Parathyroid adenoma (tissue), 2 donors: ENCODE results near the gene APOBEC3B.

Experiments
- H2AFZ ChIP-seq: fragments of 300-600 bp; sonication (generic); one replicate; pipeline ENCODE4 v1.7.0; 2017; ENCODE audit warnings: antibody characterized with exemption, mild to moderate bottlenecking
- H3K27ac ChIP-seq: fragments of 300-600 bp; sonication (generic); one replicate; pipeline ENCODE4 v1.7.0; 2017
- H3K27me3 ChIP-seq: fragments of 300-600 bp; sonication (generic); one replicate; pipeline ENCODE4 v1.7.0; 2017; ENCODE audit warnings: low read length; ENCODE audit not compliant: control insufficient read depth, insufficient read depth
- H3K36me3 ChIP-seq: fragments of 300-600 bp; sonication (generic); one replicate; pipeline ENCODE4 v1.7.0; 2017; ENCODE audit warnings: low read length; ENCODE audit not compliant: control insufficient read depth, insufficient read depth
- H3K4me1 ChIP-seq: fragments of 300-600 bp; sonication (generic); one replicate; pipeline ENCODE4 v1.7.0; 2017; ENCODE audit warnings: control low read depth
- H3K4me2 ChIP-seq: fragments of 300-600 bp; sonication (generic); one replicate; pipeline ENCODE4 v1.7.0; 2017; ENCODE audit warnings: low read length
- H3K4me3 ChIP-seq: fragments of 300-600 bp; sonication (generic); one replicate; pipeline ENCODE4 v1.7.0; 2017; ENCODE audit warnings: low read depth, low read length
- H3K79me2 ChIP-seq: fragments of 300-600 bp; sonication (generic); one replicate; pipeline ENCODE4 v1.7.0; 2017; ENCODE audit warnings: control low read depth
- H3K9ac ChIP-seq: fragments of 300-600 bp; sonication (generic); one replicate; pipeline ENCODE4 v1.7.0; 2017; ENCODE audit warnings: mild to moderate bottlenecking
- H3K9me3 ChIP-seq: fragments of 300-600 bp; sonication (generic); one replicate; pipeline ENCODE4 v1.7.0; 2017; ENCODE audit warnings: low read length; ENCODE audit not compliant: control insufficient read depth
- TF ChIP-seq, protein P1 (sequence below): fragments of 300-600 bp; sonication (generic); IDR thresholded peaks from one replicate; pipeline ENCODE4 v1.7.0; 2017; ENCODE audit warnings: antibody characterized with exemption, mild to moderate bottlenecking
- donor health status: primary hyperparathyroidism.

The APOBEC3B gene

DNA sequence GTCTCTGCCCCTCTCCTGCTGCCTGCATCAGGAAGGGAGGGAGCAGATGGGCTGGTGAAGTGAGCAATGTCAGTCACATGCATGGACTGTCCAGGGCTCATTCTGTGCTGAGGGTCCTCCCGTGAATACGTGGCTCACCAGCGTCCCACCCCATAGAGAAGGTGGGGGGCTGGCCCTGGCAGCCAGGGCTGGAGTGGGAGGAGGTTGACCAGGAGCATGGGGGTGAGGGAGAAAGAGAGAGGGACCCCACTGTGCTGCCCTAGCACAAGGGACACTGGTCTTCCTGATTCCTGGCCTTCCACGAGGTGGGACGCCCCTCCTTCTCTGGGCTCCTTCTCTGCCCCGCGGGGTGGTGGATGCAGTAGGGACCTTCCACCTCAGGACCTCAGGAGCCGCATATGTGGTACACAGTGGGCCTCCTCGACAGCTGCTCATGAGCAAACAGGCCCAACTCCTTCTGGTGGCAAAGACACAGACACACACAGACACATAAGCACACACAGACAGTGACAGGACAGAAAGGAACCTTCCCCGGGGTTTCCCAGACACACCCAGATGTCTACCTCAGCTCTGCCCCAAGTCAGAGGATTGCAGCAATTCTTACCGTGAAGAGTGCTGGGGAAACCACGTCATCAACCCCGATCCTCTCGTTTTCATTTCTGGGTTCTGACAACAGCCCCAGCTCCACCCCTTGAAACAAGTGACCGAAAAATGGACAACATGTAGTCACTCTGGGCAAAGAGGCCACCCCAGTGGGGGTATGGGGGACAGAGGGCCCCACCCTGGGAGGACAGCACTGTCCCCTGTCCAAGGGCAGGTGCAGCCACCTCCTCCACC lies 28.4 kb upstream of the APOBEC3B start:
- Histone ChIP-seq H3K4me3 (no peak overlapping the region), H2AFZ (no peak overlapping the region), H3K79me2 (no peaks in the 10 kb centered on the region), H3K9me3 (no peaks in the 10 kb centered on the region), H3K27ac (no peak overlapping the region), H3K4me2 (no peak overlapping the region), H3K36me3 (no peaks in the 10 kb centered on the region), H3K27me3 (no peaks in the 10 kb centered on the region), H3K4me1 (no peaks in the 10 kb centered on the region), H3K9ac (no peak overlapping the region)
- TF ChIP-seq, protein P1, sequence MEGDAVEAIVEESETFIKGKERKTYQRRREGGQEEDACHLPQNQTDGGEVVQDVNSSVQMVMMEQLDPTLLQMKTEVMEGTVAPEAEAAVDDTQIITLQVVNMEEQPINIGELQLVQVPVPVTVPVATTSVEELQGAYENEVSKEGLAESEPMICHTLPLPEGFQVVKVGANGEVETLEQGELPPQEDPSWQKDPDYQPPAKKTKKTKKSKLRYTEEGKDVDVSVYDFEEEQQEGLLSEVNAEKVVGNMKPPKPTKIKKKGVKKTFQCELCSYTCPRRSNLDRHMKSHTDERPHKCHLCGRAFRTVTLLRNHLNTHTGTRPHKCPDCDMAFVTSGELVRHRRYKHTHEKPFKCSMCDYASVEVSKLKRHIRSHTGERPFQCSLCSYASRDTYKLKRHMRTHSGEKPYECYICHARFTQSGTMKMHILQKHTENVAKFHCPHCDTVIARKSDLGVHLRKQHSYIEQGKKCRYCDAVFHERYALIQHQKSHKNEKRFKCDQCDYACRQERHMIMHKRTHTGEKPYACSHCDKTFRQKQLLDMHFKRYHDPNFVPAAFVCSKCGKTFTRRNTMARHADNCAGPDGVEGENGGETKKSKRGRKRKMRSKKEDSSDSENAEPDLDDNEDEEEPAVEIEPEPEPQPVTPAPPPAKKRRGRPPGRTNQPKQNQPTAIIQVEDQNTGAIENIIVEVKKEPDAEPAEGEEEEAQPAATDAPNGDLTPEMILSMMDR, result no peak

DNA sequence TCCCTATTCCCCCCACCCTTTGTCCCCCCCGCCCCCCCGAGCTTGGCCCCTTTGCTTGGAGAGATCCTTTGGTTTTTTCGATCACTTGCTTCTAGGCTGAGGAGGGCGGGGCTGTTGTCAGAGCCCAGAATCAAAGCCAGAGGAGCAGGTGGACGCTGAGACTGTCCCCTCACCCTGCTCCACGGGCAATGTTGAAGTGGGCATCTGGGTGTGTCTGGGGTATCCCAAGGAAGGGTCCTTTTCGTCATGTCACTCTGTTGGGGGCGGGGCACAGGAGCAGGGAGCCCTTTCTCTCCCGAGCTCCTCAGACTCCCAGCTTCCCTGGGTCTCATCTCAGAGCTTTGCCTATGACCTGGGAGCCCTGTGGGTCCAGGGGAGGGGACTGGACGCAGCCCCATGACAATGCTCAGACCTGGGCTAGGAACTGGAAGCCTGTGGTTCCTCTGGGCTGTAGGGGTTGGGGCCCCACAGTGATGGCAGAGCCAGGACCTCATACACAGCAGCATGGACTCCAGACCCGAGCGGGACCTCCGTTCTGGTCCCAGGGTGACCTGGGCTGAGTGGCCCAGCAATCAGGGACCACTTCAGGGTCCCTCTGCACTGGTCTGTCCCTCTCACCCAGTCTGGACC lies 27.6 kb upstream of the APOBEC3B start:
- no peaks in the 10 kb centered on the region for H3K79me2 ChIP-seq
- H3K9me3 ChIP-seq, result no peaks in the 10 kb centered on the region
- no peaks in the 10 kb centered on the region for H3K27me3 ChIP-seq
- H3K4me1 ChIP-seq, result no peaks in the 10 kb centered on the region
- H2AFZ ChIP-seq, result no peak overlapping the region
- H3K4me2 ChIP-seq, result no peak overlapping the region
- no peak overlapping the region for H3K4me3 ChIP-seq
- no peaks in the 10 kb centered on the region for H3K36me3 ChIP-seq
- TF ChIP-seq, protein P1, result no peak
- no peak overlapping the region for H3K27ac ChIP-seq
- H3K9ac ChIP-seq, result no peak overlapping the region

DNA sequence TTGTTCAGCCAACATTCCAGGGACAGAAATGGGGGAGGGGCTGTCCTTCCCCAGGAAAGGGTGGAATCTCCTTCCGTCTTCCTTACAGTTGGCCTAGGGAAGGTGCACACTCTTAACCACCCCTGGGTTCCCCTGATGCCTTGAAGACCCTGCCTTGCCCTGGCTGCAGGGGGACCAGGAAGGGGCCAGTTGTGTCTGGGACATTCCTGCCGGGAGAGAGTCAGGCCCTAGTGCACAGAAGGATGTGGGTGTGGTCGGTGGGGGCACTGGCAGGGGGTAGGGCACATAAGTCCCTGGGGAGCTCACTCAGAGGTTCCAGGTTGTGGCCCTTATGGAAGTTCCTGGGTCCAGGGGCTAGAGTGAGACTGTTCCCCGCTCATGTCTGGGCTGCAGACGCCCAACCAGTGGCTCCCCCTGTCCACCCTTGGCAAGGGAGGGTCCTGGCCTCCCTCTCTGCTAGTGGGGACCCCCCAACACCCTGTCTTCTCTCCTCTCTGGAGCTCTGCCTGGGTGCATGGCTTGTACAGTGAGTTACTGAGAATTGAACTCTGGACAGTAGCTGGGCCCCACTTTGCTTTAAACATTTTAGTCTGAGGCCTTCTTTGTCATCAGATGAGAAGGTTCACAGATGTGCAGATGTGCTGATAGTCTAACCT lies 26.8 kb upstream of the APOBEC3B start:
- H3K27ac ChIP-seq, result no peak overlapping the region
- H3K36me3 ChIP-seq, result no peaks in the 10 kb centered on the region
- H2AFZ ChIP-seq, result no peak overlapping the region
- H3K4me3 ChIP-seq, result no peak overlapping the region
- no peak overlapping the region for H3K9ac ChIP-seq
- H3K27me3 ChIP-seq, result no peaks in the 10 kb centered on the region
- H3K4me1 ChIP-seq, result no peaks in the 10 kb centered on the region
- H3K79me2 ChIP-seq, result no peaks in the 10 kb centered on the region
- no peaks in the 10 kb centered on the region for H3K9me3 ChIP-seq
- TF ChIP-seq, protein P1, result no peak
- H3K4me2 ChIP-seq, result no peak overlapping the region

DNA sequence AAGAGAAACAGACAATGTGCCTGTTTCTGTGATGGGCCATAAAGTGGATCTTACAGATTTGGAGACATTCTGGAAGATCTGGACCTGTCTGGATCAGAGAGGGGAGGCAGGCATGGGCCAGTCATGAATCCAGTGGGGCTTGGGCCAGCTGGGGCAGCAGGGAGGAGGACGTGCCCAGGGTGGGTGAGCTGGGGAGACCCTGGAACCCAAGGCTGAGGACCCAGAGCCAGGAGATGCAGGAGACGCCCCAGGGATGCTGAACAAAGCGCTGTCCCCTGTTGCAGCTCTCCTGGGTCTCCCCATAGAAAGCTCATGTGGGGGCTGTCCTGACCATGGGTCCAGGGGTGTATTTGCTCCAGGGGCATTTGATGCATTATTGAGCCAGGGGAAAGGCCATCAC lies 26.2 kb upstream of the APOBEC3B start:
- Histone ChIP-seq H3K79me2 (no peaks in the 10 kb centered on the region), H3K36me3 (no peaks in the 10 kb centered on the region), H3K27me3 (no peaks in the 10 kb centered on the region), H2AFZ (no peak overlapping the region), H3K9me3 (no peaks in the 10 kb centered on the region), H3K4me1 (no peaks in the 10 kb centered on the region), H3K9ac (no peak overlapping the region), H3K4me2 (no peak overlapping the region), H3K27ac (no peak overlapping the region), H3K4me3 (no peak overlapping the region)
- TF ChIP-seq, protein P1, result no peak
